ENCODE measurements around the gene AP2M1.

DNA sequence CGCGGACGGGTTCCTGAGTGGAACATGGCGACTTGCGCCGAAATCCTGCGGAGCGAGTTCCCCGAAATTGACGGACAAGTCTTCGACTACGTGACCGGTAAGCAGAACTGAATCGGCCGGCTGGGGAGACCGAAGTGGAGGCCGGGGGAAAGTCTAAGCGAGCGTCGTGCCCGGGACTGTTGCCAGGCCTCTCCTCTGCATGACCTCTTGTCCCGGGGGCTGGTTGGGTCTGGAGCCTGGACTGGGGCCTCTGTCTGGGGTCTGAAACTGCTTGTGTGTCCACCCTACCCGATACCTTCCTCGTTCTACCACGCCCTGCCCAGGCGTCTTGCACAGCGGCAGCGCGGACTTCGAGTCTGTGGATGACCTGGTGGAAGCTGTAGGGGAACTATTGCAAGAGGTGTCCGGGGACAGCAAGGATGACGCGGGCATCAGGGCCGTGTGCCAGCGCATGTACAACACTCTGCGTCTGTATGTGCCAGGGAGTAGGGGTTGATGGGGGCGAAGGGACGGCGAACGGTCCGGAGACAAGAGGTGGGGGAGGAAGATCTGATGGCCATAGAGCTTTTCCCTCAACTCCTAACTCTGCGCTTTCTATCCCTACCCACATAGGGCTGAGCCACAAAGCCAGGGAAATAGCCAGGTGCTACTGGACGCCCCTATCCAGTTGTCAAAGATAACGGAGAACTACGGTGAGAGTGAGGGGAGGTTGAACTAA, 11.7 kb downstream of the AP2M1 start, which contains the start of gene ABCF3:
- no peak for TF ChIP-seq TP53 (CRISPR knock-in tag; IDR thresholded peaks at IDR 0.05)
- no peak for TF ChIP-seq USF2 (IDR thresholded peaks at IDR 0.05)
- TF ChIP-seq CTCF (IDR thresholded peaks at IDR 0.05), result no peak
- TF ChIP-seq MAZ (IDR thresholded peaks at IDR 0.05; ENCODE audit: borderline replicate concordance, low read depth, low read length), result no peak
- no peak for TF ChIP-seq KDM1A (IDR thresholded peaks at IDR 0.05; ENCODE audit: low read depth)
- TF ChIP-seq RAD21 (conservative IDR thresholded peaks at IDR 0.05 in 1 of 2, IDR thresholded peaks at IDR 0.05 in 1 of 2), result no peak
- TF ChIP-seq EP300 (IDR thresholded peaks at IDR 0.05), result no peak
- TF ChIP-seq ZFP36 (IDR thresholded peaks at IDR 0.05; ENCODE audit: borderline replicate concordance, partially characterized antibody), result no peak
- TF ChIP-seq POLR2A (IDR thresholded peaks at IDR 0.05; ENCODE audit: low read length), result peak; percentile 58
- TF ChIP-seq REST (IDR thresholded peaks at IDR 0.05), result no peak
- no peak for TF ChIP-seq NR3C1 (IDR thresholded peaks at IDR 0.05)
